GM13976 (cell line): Measurements from ENCODE around the gene NETO1.
A peak's percentile ranks its signal among the peaks of the same experiment; 100 is the strongest.

Source experiments
- DNase-seq: peaks from one replicate; pipeline ENCODE4 v3.0.0; 2012; ENCODE audit warnings: low spot score
- CTCF ChIP-seq: IDR thresholded peaks from 2 replicates; pipeline ENCODE4 v1.5.1; 2012; ENCODE audit warnings: borderline replicate concordance, mild to moderate bottlenecking; ENCODE audit not compliant: insufficient read depth; ENCODE audit errors: extremely low read depth, missing control alignments, control extremely low read depth
- in situ Hi-C: fragments of 300-500 bp; cut with MboI; formaldehyde crosslinking; loops from one replicate; pipeline ENCODE4 v1.12.0; 2022; ENCODE audit warnings: low sequenced_read_pairs, mixed read lengths, inconsistent platforms; ENCODE audit not compliant: unreplicated experiment

The NETO1 gene

GRCh38 chr18:72866901-72867745 is 664 bp downstream of the NETO1 start:
- TF ChIP-seq CTCF, result no peak
- peak; percentile 47 for DNase-seq
- in situ Hi-C loops, result no loop called here

GRCh38 chr18:72866442-72866900 is 1.3 kb downstream of the NETO1 start:
- in situ Hi-C loops, result no loop called here
- no peak for DNase-seq
- no peak for TF ChIP-seq CTCF

DNA sequence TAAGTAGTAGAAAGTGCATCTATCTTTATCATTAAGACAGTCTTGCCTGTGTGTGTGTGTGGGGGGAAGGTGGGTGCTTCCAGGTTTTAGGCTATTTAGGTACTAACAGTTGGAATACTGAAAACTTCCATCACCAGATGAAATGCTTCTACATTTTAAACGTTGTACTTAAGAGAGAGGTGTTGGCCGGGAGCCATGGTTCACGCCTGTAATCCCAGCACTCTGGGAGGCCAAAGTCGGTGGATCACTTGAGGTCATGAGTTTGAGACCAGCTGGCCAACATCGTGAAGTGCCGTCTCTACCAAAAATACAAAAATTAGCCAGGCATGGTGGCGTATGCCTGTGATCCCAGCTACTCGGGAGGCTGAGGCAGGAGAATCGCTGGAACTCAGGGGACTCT is 4.0 kb downstream of the NETO1 start:
- in situ Hi-C loops, result no loop called here
- DNase-seq, result no peak
- no peak for TF ChIP-seq CTCF

DNA sequence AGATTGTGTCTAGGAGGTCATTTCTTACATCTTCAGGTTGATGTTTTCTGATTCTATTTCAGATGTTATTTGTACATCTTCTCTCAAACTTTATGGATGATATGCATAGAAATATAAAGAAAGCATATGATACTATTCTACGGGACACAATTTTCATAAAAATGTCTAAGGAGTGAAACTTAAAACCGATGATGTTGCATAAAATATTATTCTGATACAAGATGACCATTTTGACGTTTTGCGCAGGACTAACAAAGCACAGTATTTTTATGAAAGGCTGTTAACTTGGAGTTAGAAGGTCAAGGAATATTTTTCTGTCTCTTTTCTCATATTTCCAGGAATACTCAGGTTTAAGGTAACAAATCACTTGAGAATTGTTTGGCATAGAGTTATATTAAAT is 8.7 kb downstream of the NETO1 start:
- in situ Hi-C loops, result no loop called here
- no peak for TF ChIP-seq CTCF
- DNase-seq, result no peak

DNA sequence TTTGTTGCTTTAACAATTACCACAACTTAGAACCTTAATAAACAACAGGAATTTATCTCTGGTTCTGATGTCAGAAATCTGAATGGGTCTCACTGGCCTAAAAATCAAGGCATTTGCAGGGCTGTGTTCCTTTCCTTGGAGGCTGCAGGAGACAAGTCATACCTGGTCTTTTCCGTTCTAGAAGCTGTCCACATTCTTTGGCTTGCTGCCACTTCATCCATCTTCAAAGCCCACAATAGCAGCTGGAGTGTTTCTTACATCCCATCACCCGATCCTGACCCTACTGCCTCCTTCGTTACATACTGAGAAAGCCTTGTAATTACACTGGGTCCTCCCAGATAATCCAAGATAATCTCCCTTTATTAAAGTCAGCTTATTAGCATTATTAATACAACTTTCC is 18.1 kb downstream of the NETO1 start:
- in situ Hi-C loops, result no loop called here
- TF ChIP-seq CTCF, result no peak
- DNase-seq, result no peak

- in situ Hi-C loops, result no loop called here
- no peak for TF ChIP-seq CTCF
- DNase-seq, result no peak
These were observed 19.1 kb downstream of the NETO1 start for GRCh38 chr18:72848503-72849237.
